ENCODE data around the gene SARS1.
A peak's percentile ranks its signal among the peaks of the same experiment; 100 is the strongest.

SARS1 gene

DNA sequence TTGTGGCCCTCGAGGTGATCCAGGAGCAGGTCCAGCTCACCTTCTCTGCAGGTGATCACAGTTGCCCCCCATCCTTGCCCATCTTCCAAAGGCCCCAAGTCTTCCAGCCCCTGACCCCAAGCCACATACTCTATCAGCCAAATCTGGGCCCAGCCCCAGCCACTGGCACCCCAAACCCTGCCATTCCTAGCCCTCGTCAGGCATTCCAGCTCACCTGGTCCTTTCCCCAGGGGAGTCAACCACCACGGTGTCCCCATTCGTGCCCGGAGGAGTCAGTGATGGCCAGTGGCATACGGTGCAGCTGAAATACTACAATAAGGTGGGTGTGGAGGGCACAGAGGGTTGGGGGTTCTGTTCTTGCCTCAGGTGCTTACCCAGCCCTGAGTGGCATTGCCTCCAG is 47.9 kb downstream of the SARS1 start:
- FAIRE-seq (no peak), DNase-seq (ENCODE audit: low spot score) (no peak)

DNA sequence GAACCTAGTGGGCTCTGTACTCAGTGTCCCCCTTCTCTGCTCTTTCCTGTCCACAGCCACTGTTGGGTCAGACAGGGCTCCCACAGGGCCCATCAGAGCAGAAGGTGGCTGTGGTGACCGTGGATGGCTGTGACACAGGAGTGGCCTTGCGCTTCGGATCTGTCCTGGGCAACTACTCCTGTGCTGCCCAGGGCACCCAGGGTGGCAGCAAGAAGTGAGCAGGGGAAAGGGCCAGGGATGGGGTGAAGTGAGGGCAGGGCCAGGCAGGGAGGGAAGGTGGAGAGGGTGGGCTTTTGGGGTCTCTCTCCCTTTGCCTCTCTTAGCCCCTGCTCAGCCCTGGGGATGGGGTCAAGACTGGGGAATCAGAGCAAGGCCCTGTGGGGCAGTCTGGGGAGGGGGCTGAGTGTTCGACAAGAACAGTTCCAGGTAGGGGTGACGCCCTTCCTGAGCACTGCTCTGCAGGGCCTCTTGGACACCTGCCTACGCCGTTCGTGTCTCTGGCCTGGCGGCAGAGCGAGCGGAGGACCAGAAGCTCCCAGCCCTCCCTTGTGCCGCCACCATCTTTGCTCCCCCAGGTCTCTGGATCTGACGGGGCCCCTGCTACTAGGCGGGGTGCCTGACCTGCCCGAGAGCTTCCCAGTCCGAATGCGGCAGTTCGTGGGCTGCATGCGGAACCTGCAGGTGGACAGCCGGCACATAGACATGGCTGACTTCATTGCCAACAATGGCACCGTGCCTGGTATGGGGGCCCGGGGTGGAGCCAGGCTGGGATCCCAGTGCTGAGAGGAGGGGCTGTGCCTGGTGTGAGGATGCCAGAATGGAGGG is 48.7 kb downstream of the SARS1 start:
- DNase-seq (ENCODE audit: low spot score) (no peak), FAIRE-seq (no peak)

GRCh38 chr1:109263234-109263596 is 49.5 kb downstream of the SARS1 start:
- FAIRE-seq (no peak), DNase-seq (ENCODE audit: low spot score) (no peak)

GRCh38 chr1:109263597-109264378 is 50.1 kb downstream of the SARS1 start:
- DNase-seq (ENCODE audit: low spot score) (peak; percentile 95), FAIRE-seq (peak; percentile 91)

DNA sequence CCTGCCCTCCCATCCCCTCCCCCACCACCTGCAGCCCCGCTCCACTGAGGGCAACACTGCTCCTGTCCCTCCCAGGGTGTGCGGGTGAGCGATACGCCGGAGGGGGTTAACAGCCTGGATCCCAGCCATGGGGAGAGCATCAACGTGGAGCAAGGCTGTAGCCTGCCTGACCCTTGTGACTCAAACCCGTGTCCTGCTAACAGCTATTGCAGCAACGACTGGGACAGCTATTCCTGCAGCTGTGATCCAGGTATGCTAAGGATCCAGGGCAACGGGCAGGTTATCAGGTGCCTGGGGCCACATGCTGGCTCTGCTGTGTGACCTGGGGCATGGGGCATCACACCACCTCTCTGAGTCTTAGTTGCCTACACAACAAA is 50.6 kb downstream of the SARS1 start:
- FAIRE-seq (no peak), DNase-seq (ENCODE audit: low spot score) (no peak)

GRCh38 chr1:109265016-109265415 is 51.3 kb downstream of the SARS1 start:
- no peak for DNase-seq (ENCODE audit: low spot score)
- FAIRE-seq: no peak

DNA sequence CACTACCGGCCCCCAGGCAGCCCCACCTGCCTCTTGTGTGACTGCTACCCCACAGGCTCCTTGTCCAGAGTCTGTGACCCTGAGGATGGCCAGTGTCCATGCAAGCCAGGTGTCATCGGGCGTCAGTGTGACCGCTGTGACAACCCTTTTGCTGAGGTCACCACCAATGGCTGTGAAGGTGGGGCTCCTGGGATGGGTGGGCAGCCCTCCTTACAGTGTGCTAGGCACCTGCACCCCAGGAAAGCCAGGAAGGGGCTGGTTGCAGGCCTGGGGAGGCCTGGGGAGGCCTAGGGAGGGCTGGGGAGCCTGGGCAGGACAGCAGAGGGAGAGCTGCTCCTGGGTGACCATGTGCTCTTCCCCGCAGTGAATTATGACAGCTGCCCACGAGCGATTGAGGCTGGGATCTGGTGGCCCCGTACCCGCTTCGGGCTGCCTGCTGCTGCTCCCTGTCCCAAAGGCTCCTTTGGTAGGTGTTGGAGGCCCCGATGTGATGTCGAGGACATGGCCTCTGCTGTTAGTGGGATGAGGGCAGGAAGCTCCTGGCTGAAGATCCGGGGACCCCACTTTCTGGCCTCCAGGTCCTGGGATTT is 52.1 kb downstream of the SARS1 start:
- FAIRE-seq (no peak), DNase-seq (ENCODE audit: low spot score) (no peak)

DNA sequence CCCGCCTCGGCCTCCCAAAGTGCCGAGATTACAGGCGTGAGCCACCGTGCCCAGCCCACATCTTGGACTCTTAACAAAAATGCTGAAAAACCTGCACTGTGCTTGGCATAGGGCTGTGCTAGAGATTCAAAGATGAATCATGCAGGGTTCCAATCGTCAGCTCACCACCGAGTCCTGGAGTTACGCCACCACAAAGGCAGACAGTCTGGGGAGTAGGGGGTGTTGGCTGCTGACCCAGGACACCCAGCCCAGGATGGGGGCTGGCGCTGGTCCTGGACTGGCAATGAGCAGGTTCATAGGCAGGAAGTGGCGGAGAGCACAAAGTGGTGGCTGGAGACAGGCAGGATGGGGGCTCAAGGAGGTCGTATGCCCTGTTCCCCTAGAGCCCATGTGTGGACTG is 53.2 kb downstream of the SARS1 start:
- peak; percentile 27 for DNase-seq (ENCODE audit: low spot score)
- no peak for FAIRE-seq

GRCh38 chr1:109267743-109268300 is 54.1 kb downstream of the SARS1 start:
- no peak for DNase-seq (ENCODE audit: low spot score)
- no peak for FAIRE-seq

DNA sequence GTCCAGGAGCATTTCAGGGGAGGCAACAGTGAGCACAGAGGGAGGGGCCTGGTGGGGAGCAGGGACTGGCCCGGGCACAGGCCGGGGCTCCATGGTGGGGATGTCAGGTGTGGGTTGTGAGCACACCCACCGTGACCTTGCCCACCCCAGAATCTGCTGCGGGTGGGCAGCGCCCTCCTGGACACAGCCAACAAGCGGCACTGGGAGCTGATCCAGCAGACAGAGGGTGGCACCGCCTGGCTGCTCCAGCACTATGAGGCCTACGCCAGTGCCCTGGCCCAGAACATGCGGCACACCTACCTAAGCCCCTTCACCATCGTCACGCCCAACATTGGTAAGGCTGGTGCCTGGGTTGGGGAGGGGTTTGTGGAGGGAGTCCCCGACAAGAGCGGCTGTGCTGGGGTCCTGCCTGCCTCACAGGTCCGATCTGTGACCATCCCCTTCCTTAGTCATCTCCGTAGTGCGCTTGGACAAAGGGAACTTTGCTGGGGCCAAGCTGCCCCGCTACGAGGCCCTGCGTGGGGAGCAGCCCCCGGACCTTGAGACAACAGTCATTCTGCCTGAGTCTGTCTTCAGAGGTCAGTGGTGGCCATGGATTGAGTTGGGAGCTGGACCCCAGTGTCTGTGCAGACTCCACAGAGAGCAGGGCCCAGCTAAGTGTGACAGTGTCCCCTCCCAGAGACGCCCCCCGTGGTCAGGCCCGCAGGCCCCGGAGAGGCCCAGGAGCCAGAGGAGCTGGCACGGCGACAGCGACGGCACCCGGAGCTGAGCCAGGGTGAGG is 54.9 kb downstream of the SARS1 start:
- no peak for DNase-seq (ENCODE audit: low spot score)

DNA sequence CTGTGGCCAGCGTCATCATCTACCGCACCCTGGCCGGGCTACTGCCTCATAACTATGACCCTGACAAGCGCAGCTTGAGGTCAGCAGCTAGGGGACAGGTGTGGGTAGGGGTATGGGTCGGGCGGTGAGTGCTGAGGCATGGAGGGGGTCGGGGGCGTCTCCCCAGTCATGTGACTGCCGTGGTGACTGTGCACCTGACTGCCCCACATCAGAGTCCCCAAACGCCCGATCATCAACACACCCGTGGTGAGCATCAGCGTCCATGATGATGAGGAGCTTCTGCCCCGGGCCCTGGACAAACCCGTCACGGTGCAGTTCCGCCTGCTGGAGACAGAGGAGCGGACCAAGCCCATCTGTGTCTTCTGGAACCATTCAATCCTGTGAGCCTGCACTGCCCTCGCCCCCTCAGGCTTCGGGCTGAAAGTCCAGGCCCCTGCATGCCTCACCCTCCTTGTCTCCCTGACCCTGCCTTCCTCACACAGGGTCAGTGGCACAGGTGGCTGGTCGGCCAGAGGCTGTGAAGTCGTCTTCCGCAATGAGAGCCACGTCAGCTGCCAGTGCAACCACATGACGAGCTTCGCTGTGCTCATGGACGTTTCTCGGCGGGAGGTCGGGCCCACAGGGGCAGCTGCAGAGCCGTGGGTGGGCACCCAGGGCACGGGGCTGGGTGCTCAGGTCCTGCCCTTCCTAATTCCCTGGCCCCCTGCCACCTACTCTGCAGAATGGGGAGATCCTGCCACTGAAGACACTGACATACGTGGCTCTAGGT is 55.7 kb downstream of the SARS1 start:
- no peak for FAIRE-seq

More for the DNA sequence above, 54.9 kb downstream of the SARS1 start:
- FAIRE-seq: no peak

DNA sequence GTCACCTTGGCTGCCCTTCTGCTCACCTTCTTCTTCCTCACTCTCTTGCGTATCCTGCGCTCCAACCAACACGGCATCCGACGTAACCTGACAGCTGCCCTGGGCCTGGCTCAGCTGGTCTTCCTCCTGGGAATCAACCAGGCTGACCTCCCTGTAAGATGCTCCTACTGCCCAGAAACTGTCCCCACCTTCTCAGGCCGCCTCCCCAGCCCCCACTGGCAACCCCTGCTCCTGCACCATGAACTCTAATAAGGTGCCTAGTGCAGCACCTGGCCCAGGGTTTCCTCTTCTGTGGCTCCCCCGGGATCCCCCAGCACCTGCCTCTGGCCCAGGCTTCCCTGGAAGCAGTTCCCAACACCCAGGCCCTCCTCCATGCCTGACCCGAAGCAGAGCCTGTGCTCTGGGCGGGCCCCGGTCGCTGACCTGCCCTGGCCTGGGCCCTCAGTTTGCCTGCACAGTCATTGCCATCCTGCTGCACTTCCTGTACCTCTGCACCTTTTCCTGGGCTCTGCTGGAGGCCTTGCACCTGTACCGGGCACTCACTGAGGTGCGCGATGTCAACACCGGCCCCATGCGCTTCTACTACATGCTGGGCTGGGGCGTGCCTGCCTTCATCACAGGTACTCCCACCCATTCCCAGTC is 56.4 kb downstream of the SARS1 start:
- FAIRE-seq (no peak), DNase-seq (ENCODE audit: low spot score) (no peak)

More for the DNA sequence above, 55.7 kb downstream of the SARS1 start:
- DNase-seq (ENCODE audit: low spot score): no peak

DNA sequence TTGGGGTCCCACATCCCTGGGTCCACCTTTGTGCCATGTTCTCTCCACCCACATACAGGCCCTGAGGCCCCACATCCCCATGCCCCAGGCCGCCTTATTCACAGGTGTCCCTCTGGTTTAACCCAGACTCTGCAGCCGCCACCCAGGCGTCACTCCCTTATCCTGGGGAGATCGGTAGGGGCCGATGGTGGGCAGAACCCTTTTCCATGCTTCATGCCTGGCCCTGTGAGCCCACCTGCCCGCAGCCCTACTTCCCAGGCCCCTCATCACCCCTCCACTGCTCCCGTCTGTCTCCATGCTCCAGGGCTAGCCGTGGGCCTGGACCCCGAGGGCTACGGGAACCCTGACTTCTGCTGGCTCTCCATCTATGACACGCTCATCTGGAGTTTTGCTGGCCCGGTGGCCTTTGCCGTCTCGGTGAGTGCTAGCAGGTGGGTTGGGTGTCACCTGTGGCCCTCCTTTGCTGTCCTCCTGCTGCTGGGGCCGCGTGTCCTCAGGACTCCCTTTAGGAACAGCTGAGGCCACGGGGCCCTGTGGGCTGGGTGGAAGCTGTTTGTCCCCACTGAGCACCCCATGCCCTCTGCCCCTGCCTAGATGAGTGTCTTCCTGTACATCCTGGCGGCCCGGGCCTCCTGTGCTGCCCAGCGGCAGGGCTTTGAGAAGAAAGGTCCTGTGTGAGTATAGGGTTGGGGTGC is 57.1 kb downstream of the SARS1 start:
- FAIRE-seq (no peak), DNase-seq (ENCODE audit: low spot score) (no peak)

GRCh38 chr1:109271458-109271857 is 57.7 kb downstream of the SARS1 start:
- FAIRE-seq: no peak
- no peak for DNase-seq (ENCODE audit: low spot score)

- FAIRE-seq: no peak
- no peak for DNase-seq (ENCODE audit: low spot score)
Measured at GRCh38 chr1:109272021-109272799, 58.5 kb downstream of the SARS1 start.

- FAIRE-seq (no peak), DNase-seq (ENCODE audit: low spot score) (no peak)
Measured at GRCh38 chr1:109272831-109273547, 59.3 kb downstream of the SARS1 start.

- FAIRE-seq: no peak
- no peak for DNase-seq (ENCODE audit: low spot score)
Measured at GRCh38 chr1:109273570-109274288, 60.0 kb downstream of the SARS1 start.

All from RCC 7860 (cell line).